SK-N-SH (cell line): ENCODE results near the gene RABGAP1L. TPM values are rescaled to one million over a fixed set of nuclear protein-coding genes. Genes with fewer than 3 reads are reported as not detected.

Experiments used
- CTCF ChIA-PET: fragments of 300-600, 350-600 bp; formaldehyde crosslinking; extraction: SDS; loops from one replicate; lab custom pipeline; 2021; lab: Yijun Ruan, JAX
- POLR2A ChIA-PET: fragments of 350-600 bp; sonication (Branson Sonifier 250); formaldehyde crosslinking; extraction: SDS; loops from one replicate; lab custom pipeline; 2020; ENCODE audit warnings: antibody characterized with exemption, inconsistent platforms; lab: Yijun Ruan, JAX
- DNase-seq: peaks from one replicate; pipeline ENCODE4 v3.0.0; 2012
- H2AFZ ChIP-seq: fragments of 200-600 bp; sonication (generic); 2 replicates; pipeline ENCODE4 v1.8.1; 2016; ENCODE audit warnings: antibody characterized with exemption, mild to moderate bottlenecking, low read depth
- H3F3A ChIP-seq: fragments of 200-600 bp; sonication (generic); replicated peaks from 2 replicates; pipeline ENCODE3; 2016; ENCODE audit warnings: antibody characterized with exemption, mild to moderate bottlenecking; ENCODE audit not compliant: insufficient read depth
- H3K27ac ChIP-seq, 2 experiments: fragments of 200-500 bp in 1 of 2; fragments of 200-600 bp in 1 of 2; sonication (Bioruptor generic) in 1 of 2; sonication (generic), shearing (Covaris generic) in 1 of 2; 2 replicates each; pipeline versions ENCODE4 v1.5.1 to v1.6.1; 2014 to 2016; ENCODE audit warnings: low read depth in 2 of 2, inconsistent platforms in 1 of 2, low read length in 1 of 2, mild to moderate bottlenecking in 1 of 2, mixed read lengths in 1 of 2
- H3K27me3 ChIP-seq: fragments of 200-600 bp; sonication (generic), shearing (Covaris generic); 2 replicates; pipeline ENCODE4 v1.6.1; 2016; ENCODE audit warnings: mixed run types; ENCODE audit not compliant: insufficient read depth
- H3K36me3 ChIP-seq, 2 experiments: fragments of 200-500 bp in 1 of 2; fragments of 200-600 bp in 1 of 2; sonication (Bioruptor generic) in 1 of 2; sonication (generic) in 1 of 2; replicated peaks in 1 of 2; 2 replicates each; pipeline versions ENCODE3 to v1.5.1; 2014 to 2016; ENCODE audit warnings: low read length in 1 of 2, mild to moderate bottlenecking in 1 of 2; ENCODE audit not compliant: insufficient read depth in 2 of 2, control insufficient read depth in 1 of 2
- H3K4me1 ChIP-seq, 2 experiments: fragments of 200-500 bp in 1 of 2; fragments of 200-600 bp in 1 of 2; sonication (Bioruptor generic) in 1 of 2; sonication (generic), shearing (Covaris generic) in 1 of 2; 2 replicates each; pipeline versions ENCODE4 v1.5.1 to v1.6.1; 2014 to 2016; ENCODE audit warnings: low read depth in 1 of 2, low read length in 1 of 2, mixed run types in 1 of 2; ENCODE audit not compliant: insufficient read depth in 2 of 2, control insufficient read depth in 1 of 2
- H3K4me2 ChIP-seq: fragments of 200-600 bp; sonication (generic), shearing (Covaris generic); 2 replicates; pipeline ENCODE4 v1.6.1; 2017; ENCODE audit warnings: mixed run types
- H3K4me3 ChIP-seq, 2 experiments: fragments of 200-500 bp in 1 of 2; fragments of 200-600 bp in 1 of 2; sonication (Bioruptor generic) in 1 of 2; sonication (generic), shearing (Covaris generic) in 1 of 2; 2 replicates each; pipeline versions ENCODE4 v1.5.1 to v1.8.1; 2014 to 2016; ENCODE audit warnings: low read depth in 2 of 2, inconsistent platforms in 1 of 2, low read length in 1 of 2, mild to moderate bottlenecking in 1 of 2, mixed read lengths in 1 of 2, moderate library complexity in 1 of 2
- H3K79me2 ChIP-seq: fragments of 200-600 bp; sonication (generic); 2 replicates; pipeline ENCODE4 v1.8.1; 2017; ENCODE audit warnings: mild to moderate bottlenecking; ENCODE audit not compliant: insufficient read depth
- H3K9ac ChIP-seq: fragments of 200-600 bp; sonication (generic); 2 replicates; pipeline ENCODE4 v1.6.1; 2017; ENCODE audit warnings: mixed run types
- H3K9me2 ChIP-seq: fragments of 200-600 bp; sonication (generic); 2 replicates; pipeline ENCODE4 v1.6.1; 2017; ENCODE audit warnings: mixed run types
- H3K9me3 ChIP-seq: fragments of 200-600 bp; sonication (generic); 2 replicates; pipeline ENCODE4 v1.6.1; 2017; ENCODE audit warnings: mixed run types, mild to moderate bottlenecking, moderate library complexity
- H4K20me1 ChIP-seq: fragments of 200-600 bp; sonication (generic); 2 replicates; pipeline ENCODE4 v1.6.1; 2017; ENCODE audit warnings: mild to moderate bottlenecking, mixed run types; ENCODE audit not compliant: insufficient read depth
- CHD2 ChIP-seq: fragments of 150-350 bp; IDR thresholded peaks from 2 replicates; pipeline ENCODE4 v1.6.1; 2018; ENCODE audit warnings: low read length; ENCODE audit not compliant: partially characterized antibody
- ELF1 ChIP-seq: IDR thresholded peaks from 2 replicates; pipeline ENCODE4 v1.4.0; 2012
- EP300 ChIP-seq, 2 experiments: IDR thresholded peaks; 2 replicates each; pipeline versions ENCODE4 v1.4.0 to v1.6.1; 2012; ENCODE audit warnings: borderline replicate concordance in 1 of 2, low read depth in 1 of 2, low read length in 1 of 2
- EZH2phosphoT487 ChIP-seq: fragments of 200-600 bp; sonication (generic); IDR thresholded peaks from 2 replicates; pipeline ENCODE4 v1.6.1; 2017; ENCODE audit warnings: low read depth, mixed run types, mild to moderate bottlenecking, antibody characterized with exemption, moderate library complexity, borderline replicate concordance
- FOSL2 ChIP-seq: IDR thresholded peaks from 2 replicates; pipeline ENCODE4 v1.4.0; 2012; ENCODE audit warnings: low read depth, mild to moderate bottlenecking, moderate library complexity, borderline replicate concordance
- FOXJ3 ChIP-seq: sonication (generic); formaldehyde crosslinking; IDR thresholded peaks from 2 replicates; pipeline ENCODE4 v1.5.1; 2020; ENCODE audit warnings: mild to moderate bottlenecking, missing genetic modification reagents
- FOXM1 ChIP-seq: IDR thresholded peaks from 2 replicates; pipeline ENCODE4 v1.4.0; 2012; ENCODE audit warnings: low read depth, mild to moderate bottlenecking
- GATA2 ChIP-seq: sonication (generic); formaldehyde crosslinking; IDR thresholded peaks from 2 replicates; pipeline ENCODE4 v1.5.0; 2020; ENCODE audit warnings: mild to moderate bottlenecking, missing genetic modification reagents
- IRF3 ChIP-seq: fragments of 150-350 bp; IDR thresholded peaks from 2 replicates; pipeline ENCODE4 v1.6.1; 2016; ENCODE audit warnings: mild to moderate bottlenecking, low read depth, low read length
- RAD21 ChIP-seq: IDR thresholded peaks from 2 replicates; pipeline ENCODE4 v1.6.1; 2012; ENCODE audit warnings: mild to moderate bottlenecking, low read length
- RCOR1 ChIP-seq: fragments of 150-350 bp; IDR thresholded peaks from 2 replicates; pipeline ENCODE4 v1.6.1; 2017; ENCODE audit warnings: antibody characterized with exemption, low read length
- RXRA ChIP-seq: IDR thresholded peaks from 2 replicates; pipeline ENCODE4 v1.4.0; 2012; ENCODE audit warnings: low read depth, mild to moderate bottlenecking, borderline replicate concordance
- SIN3A ChIP-seq: IDR thresholded peaks from 2 replicates; pipeline ENCODE4 v1.6.1; 2012; ENCODE audit warnings: low read depth, mild to moderate bottlenecking, low read length, moderate library complexity, borderline replicate concordance
- SMC3 ChIP-seq: IDR thresholded peaks from 2 replicates; pipeline ENCODE4 v1.6.1; 2012; ENCODE audit warnings: low read depth, low read length, improper control_type of control experiment
- WGBS: methylation state at CpG from one replicate; pipeline ENCODE4 v1.1.6; 2017; ENCODE audit warnings: low lambda C conversion rate; 5-methylcytosine and 5-hydroxymethylcytosine counted together
- polyA plus RNA-seq, 3 experiments: library from polyadenylated mRNA; depleted of rRNA; stranded (reverse); fragments of >200 nt; gene quantifications; 2 replicates each; pipeline ENCODE4 v1.2.3, GENCODE V29; 2012
- TF ChIP-seq, protein P1 (sequence below): fragments of 150-350 bp; IDR thresholded peaks from 2 replicates; pipeline ENCODE4 v1.6.1; 2017; ENCODE audit warnings: antibody characterized with exemption, low read length, low read depth, borderline replicate concordance
- TF ChIP-seq, protein P2 (sequence below): IDR thresholded peaks from 2 replicates; pipeline ENCODE4 v1.4.0; 2012; ENCODE audit warnings: low read depth, borderline replicate concordance
- TF ChIP-seq, protein P3 (sequence below): IDR thresholded peaks from 2 replicates; pipeline ENCODE4 v1.6.1; 2012; ENCODE audit warnings: mild to moderate bottlenecking, low read depth, low read length, moderate library complexity
- TF ChIP-seq, protein P4 (sequence below): IDR thresholded peaks from 2 replicates; pipeline ENCODE4 v1.4.0; 2012; ENCODE audit warnings: low read depth
- TF ChIP-seq, protein P5 (sequence below): IDR thresholded peaks from 2 replicates; pipeline ENCODE4; 2012
- TF ChIP-seq, protein P6 (sequence below): fragments of 200-600 bp; sonication (generic); IDR thresholded peaks from 2 replicates; pipeline ENCODE4 v1.6.1; 2017; ENCODE audit warnings: antibody characterized with exemption, mild to moderate bottlenecking, moderate library complexity

RABGAP1L gene
- polyA plus RNA-seq, 1 of the 3 experiments (the other 2 are of a cell fraction) = 7.2 TPM

GRCh38 chr1:174531751-174532150 is 372.4 kb downstream of the RABGAP1L start:
- H3K9me3 ChIP-seq = no peaks in the 10 kb centered on the region
- no peaks in the 10 kb centered on the region for H3K36me3 ChIP-seq
- H3F3A ChIP-seq = no peaks in the 10 kb centered on the region
- CTCF ChIA-PET = no interaction called here
- H3K9ac ChIP-seq = no peak overlapping the region
- H4K20me1 ChIP-seq = no peaks in the 10 kb centered on the region
- H3K27me3 ChIP-seq = no peaks in the 10 kb centered on the region
- no peak for TF ChIP-seq SIN3A
- TF ChIP-seq, protein P1, sequence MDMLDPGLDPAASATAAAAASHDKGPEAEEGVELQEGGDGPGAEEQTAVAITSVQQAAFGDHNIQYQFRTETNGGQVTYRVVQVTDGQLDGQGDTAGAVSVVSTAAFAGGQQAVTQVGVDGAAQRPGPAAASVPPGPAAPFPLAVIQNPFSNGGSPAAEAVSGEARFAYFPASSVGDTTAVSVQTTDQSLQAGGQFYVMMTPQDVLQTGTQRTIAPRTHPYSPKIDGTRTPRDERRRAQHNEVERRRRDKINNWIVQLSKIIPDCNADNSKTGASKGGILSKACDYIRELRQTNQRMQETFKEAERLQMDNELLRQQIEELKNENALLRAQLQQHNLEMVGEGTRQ = no peak
- TF ChIP-seq RAD21 = no peak
- TF ChIP-seq EP300 (IDR thresholded peaks at IDR 0.05; ENCODE audit: borderline replicate concordance in 1 of 2, low read depth in 1 of 2, low read length in 1 of 2) = no peak
- TF ChIP-seq, protein P2, sequence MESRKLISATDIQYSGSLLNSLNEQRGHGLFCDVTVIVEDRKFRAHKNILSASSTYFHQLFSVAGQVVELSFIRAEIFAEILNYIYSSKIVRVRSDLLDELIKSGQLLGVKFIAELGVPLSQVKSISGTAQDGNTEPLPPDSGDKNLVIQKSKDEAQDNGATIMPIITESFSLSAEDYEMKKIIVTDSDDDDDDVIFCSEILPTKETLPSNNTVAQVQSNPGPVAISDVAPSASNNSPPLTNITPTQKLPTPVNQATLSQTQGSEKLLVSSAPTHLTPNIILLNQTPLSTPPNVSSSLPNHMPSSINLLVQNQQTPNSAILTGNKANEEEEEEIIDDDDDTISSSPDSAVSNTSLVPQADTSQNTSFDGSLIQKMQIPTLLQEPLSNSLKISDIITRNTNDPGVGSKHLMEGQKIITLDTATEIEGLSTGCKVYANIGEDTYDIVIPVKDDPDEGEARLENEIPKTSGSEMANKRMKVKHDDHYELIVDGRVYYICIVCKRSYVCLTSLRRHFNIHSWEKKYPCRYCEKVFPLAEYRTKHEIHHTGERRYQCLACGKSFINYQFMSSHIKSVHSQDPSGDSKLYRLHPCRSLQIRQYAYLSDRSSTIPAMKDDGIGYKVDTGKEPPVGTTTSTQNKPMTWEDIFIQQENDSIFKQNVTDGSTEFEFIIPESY = no peak
- TF ChIP-seq GATA2 (CRISPR knock-in tag) = no peak
- TF ChIP-seq RXRA = no peak
- no peak for TF ChIP-seq FOXJ3 (CRISPR knock-in tag)
- TF ChIP-seq, protein P3, sequence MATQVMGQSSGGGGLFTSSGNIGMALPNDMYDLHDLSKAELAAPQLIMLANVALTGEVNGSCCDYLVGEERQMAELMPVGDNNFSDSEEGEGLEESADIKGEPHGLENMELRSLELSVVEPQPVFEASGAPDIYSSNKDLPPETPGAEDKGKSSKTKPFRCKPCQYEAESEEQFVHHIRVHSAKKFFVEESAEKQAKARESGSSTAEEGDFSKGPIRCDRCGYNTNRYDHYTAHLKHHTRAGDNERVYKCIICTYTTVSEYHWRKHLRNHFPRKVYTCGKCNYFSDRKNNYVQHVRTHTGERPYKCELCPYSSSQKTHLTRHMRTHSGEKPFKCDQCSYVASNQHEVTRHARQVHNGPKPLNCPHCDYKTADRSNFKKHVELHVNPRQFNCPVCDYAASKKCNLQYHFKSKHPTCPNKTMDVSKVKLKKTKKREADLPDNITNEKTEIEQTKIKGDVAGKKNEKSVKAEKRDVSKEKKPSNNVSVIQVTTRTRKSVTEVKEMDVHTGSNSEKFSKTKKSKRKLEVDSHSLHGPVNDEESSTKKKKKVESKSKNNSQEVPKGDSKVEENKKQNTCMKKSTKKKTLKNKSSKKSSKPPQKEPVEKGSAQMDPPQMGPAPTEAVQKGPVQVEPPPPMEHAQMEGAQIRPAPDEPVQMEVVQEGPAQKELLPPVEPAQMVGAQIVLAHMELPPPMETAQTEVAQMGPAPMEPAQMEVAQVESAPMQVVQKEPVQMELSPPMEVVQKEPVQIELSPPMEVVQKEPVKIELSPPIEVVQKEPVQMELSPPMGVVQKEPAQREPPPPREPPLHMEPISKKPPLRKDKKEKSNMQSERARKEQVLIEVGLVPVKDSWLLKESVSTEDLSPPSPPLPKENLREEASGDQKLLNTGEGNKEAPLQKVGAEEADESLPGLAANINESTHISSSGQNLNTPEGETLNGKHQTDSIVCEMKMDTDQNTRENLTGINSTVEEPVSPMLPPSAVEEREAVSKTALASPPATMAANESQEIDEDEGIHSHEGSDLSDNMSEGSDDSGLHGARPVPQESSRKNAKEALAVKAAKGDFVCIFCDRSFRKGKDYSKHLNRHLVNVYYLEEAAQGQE = no peak
- TF ChIP-seq RCOR1 = no peak
- TF ChIP-seq ELF1 = no peak
- TF ChIP-seq, protein P4, sequence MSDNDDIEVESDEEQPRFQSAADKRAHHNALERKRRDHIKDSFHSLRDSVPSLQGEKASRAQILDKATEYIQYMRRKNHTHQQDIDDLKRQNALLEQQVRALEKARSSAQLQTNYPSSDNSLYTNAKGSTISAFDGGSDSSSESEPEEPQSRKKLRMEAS = no peak
- TF ChIP-seq FOXM1 = no peak
- TF ChIP-seq, protein P5, sequence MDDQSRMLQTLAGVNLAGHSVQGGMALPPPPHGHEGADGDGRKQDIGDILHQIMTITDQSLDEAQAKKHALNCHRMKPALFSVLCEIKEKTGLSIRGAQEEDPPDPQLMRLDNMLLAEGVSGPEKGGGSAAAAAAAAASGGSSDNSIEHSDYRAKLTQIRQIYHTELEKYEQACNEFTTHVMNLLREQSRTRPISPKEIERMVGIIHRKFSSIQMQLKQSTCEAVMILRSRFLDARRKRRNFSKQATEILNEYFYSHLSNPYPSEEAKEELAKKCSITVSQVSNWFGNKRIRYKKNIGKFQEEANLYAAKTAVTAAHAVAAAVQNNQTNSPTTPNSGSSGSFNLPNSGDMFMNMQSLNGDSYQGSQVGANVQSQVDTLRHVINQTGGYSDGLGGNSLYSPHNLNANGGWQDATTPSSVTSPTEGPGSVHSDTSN = no peak
- TF ChIP-seq IRF3 = no peak
- no peak for TF ChIP-seq FOSL2
- TF ChIP-seq CHD2 = no peak
- TF ChIP-seq, protein P6, sequence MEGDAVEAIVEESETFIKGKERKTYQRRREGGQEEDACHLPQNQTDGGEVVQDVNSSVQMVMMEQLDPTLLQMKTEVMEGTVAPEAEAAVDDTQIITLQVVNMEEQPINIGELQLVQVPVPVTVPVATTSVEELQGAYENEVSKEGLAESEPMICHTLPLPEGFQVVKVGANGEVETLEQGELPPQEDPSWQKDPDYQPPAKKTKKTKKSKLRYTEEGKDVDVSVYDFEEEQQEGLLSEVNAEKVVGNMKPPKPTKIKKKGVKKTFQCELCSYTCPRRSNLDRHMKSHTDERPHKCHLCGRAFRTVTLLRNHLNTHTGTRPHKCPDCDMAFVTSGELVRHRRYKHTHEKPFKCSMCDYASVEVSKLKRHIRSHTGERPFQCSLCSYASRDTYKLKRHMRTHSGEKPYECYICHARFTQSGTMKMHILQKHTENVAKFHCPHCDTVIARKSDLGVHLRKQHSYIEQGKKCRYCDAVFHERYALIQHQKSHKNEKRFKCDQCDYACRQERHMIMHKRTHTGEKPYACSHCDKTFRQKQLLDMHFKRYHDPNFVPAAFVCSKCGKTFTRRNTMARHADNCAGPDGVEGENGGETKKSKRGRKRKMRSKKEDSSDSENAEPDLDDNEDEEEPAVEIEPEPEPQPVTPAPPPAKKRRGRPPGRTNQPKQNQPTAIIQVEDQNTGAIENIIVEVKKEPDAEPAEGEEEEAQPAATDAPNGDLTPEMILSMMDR = no peak
- no peak for TF ChIP-seq EZH2phosphoT487
- TF ChIP-seq SMC3 = no peak
- TF ChIP-seq, all 33 proteins: peak for 0
- H3K79me2 ChIP-seq = no peaks in the 10 kb centered on the region
- no peak overlapping the region for H3K4me3 ChIP-seq
- H3K27ac ChIP-seq = no peak overlapping the region
- no peak overlapping the region for H2AFZ ChIP-seq
- POLR2A ChIA-PET = no interaction called here
- no peak for DNase-seq
- no peaks in the 10 kb centered on the region for H3K4me1 ChIP-seq
- no peaks in the 10 kb centered on the region for H3K9me2 ChIP-seq
- H3K4me2 ChIP-seq = no peak overlapping the region
- 66% methylated on average over 1 of the region's 1 CpG for WGBS
